WTC11 (cell line): ENCODE results near the gene ROPN1L.

Source experiments
- CTCF ChIP-seq: fragments of 200-600 bp; IDR thresholded peaks from 2 replicates; pipeline ENCODE4 v1.8.0; 2022; ENCODE audit warnings: antibody characterized with exemption
- E2F1 ChIP-seq: sonication (generic); formaldehyde crosslinking; IDR thresholded peaks from 2 replicates; pipeline ENCODE4 v1.8.0; 2022; ENCODE audit warnings: mild to moderate bottlenecking, missing genetic modification reagents
- ESRRA ChIP-seq: sonication (generic); formaldehyde crosslinking; IDR thresholded peaks from 2 replicates; pipeline ENCODE4 v1.8.1; 2022; ENCODE audit warnings: mild to moderate bottlenecking, missing genetic modification reagents, borderline replicate concordance
- RELA ChIP-seq: sonication (generic); formaldehyde crosslinking; IDR thresholded peaks from 2 replicates; pipeline ENCODE4 v1.8.1; 2022; ENCODE audit warnings: missing genetic modification reagents, mild to moderate bottlenecking, borderline replicate concordance

GRCh38 chr5:10409504-10409903 lies 32.2 kb upstream of the ROPN1L start:
- TF ChIP-seq E2F1 (CRISPR knock-in tag) (no peak), RELA (no peak), CTCF (no peak), ESRRA (no peak)
